Measurements from ENCODE around the gene MTG2.

- TF ChIP-seq CTCF (IDR thresholded peaks at IDR 0.05): no peak
- no peak for TF ChIP-seq POLR2A (IDR thresholded peaks at IDR 0.05)
- no peak for TF ChIP-seq EP300 (IDR thresholded peaks at IDR 0.05)
Observed at GRCh38 chr20:62145688-62146018, 37.2 kb upstream of the MTG2 start.

All from ovary (tissue), 3 donors.